Stimulated activated CD4-positive, alpha-beta T cell treated with anti-CD3 and anti-CD28 coated beads, Interleukin-2, amount 100 ng/mL, for 48 hours (primary cell): ENCODE results near the gene CACNB2.

Source experiments
- DNase-seq, 2 donors: peaks; one replicate each; pipeline ENCODE4 v3.0.0-alpha.2; 2020

CACNB2 gene

GRCh38 chr10:18345308-18345707 lies 205.1 kb downstream of the CACNB2 start:
- no peak for DNase-seq

- DNase-seq: no peak
Observed at GRCh38 chr10:18350340-18350739, 210.1 kb downstream of the CACNB2 start.

GRCh38 chr10:18351421-18351820 lies 211.2 kb downstream of the CACNB2 start:
- DNase-seq: no peak

GRCh38 chr10:18352175-18352574 lies 212.0 kb downstream of the CACNB2 start:
- DNase-seq: no peak

GRCh38 chr10:18359812-18360211 lies 219.6 kb downstream of the CACNB2 start:
- no peak for DNase-seq

- DNase-seq: no peak
Observed at GRCh38 chr10:18362892-18363291, 222.7 kb downstream of the CACNB2 start.

- no peak for DNase-seq
Observed at GRCh38 chr10:18364987-18365775, 225.0 kb downstream of the CACNB2 start.

GRCh38 chr10:18367840-18368239 lies 227.6 kb downstream of the CACNB2 start:
- DNase-seq: no peak

GRCh38 chr10:18368273-18368672 lies 228.0 kb downstream of the CACNB2 start:
- DNase-seq: no peak

- DNase-seq: no peak
Observed at GRCh38 chr10:18368682-18369081, 228.5 kb downstream of the CACNB2 start.

- no peak for DNase-seq
Observed at GRCh38 chr10:18369859-18370473, 229.7 kb downstream of the CACNB2 start.

- DNase-seq: no peak
Observed at GRCh38 chr10:18376650-18377049, 236.4 kb downstream of the CACNB2 start.

GRCh38 chr10:18377898-18378297 lies 237.7 kb downstream of the CACNB2 start:
- DNase-seq: no peak

GRCh38 chr10:18378766-18379165 lies 238.5 kb downstream of the CACNB2 start:
- DNase-seq: no peak

GRCh38 chr10:18381679-18382078 lies 241.5 kb downstream of the CACNB2 start:
- no peak for DNase-seq

GRCh38 chr10:18397906-18398305 lies 257.7 kb downstream of the CACNB2 start:
- no peak for DNase-seq

- no peak for DNase-seq
Observed at GRCh38 chr10:18399158-18399557, 258.9 kb downstream of the CACNB2 start.

- DNase-seq: no peak
Observed at GRCh38 chr10:18400201-18400905, 260.1 kb downstream of the CACNB2 start.

GRCh38 chr10:18400906-18401245 lies 260.7 kb downstream of the CACNB2 start:
- DNase-seq: no peak

GRCh38 chr10:18401416-18402195 lies 261.4 kb downstream of the CACNB2 start:
- no peak for DNase-seq

GRCh38 chr10:18402853-18403252 lies 262.6 kb downstream of the CACNB2 start:
- no peak for DNase-seq

- DNase-seq: no peak
Observed at GRCh38 chr10:18404530-18404929, 264.3 kb downstream of the CACNB2 start.

- no peak for DNase-seq
Observed at GRCh38 chr10:18406136-18406535, 265.9 kb downstream of the CACNB2 start.
